Measurements from ENCODE around the gene WDR64. TPM values are rescaled to one million over a fixed set of nuclear protein-coding genes. Genes with fewer than 3 reads are reported as not detected.

WDR64 gene
- total and polyA plus RNA-seq, 2 of the 4 experiments (the other 2 are of a cell fraction) = not detected

DNA sequence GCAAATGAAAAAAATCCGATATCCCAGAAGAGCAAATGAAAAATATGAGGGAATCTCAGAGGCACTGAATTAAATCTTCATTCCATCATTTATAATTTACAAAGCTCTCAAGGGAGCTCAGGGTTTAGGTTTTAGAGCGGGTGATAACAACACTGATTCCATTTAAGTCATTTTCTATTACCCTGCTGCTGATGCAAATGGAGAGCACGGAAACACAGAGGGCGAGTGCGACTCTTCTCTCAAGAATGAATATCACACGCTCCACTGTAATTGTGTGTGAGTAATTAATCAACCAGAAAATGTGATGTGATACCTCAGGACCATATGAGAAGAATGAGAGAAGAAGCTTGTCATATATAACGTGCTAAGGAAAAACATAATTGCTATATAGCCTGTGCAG, 34.7 kb upstream of the WDR64 start:
- H3K9ac ChIP-seq (ENCODE audit: low read depth, low read length) = no peak overlapping the region
- no peak overlapping the region for H4K5ac ChIP-seq (ENCODE audit: low read depth, low read length)
- no peak overlapping the region for H2BK5ac ChIP-seq (ENCODE audit: low read depth, low read length, poor library complexity, severe bottlenecking)
- H3K36me3 ChIP-seq (ENCODE audit: control insufficient read depth, insufficient read depth, low read length) = peaks cover 2% of the 10 kb centered on the region; the same call in 1 of the 2 replicates
- no peak for ATAC-seq (ENCODE audit: low read depth)
- ChIA-PET POLR2A (ENCODE audit: unreplicated experiment) (no interaction called here), CTCF (interaction anchor here (1.5 kb wide), 1 partner anchor 217 kb away, joined by 3 read pairs; no protein-coding TSS in a partner anchor)
- no peaks in the 10 kb centered on the region for H3K9me3 ChIP-seq (ENCODE audit: control insufficient read depth, insufficient read depth, low read length)
- peaks cover 3% of the 10 kb centered on the region; the same call in 1 of the 2 replicates for H3K9me1 ChIP-seq (ENCODE audit: insufficient read depth, low read length)
- 0 out of 4 replicates have a peak, but pooled peaks cover 0 to 1% of the 10 kb centered on the region in 2 experiments for H3K79me1 ChIP-seq (ENCODE audit: low read depth in 1 of 2, low read length in 2 of 2)
- H2AK9ac ChIP-seq (replicated peaks; ENCODE audit: low read depth, low read length, poor library complexity) = no peak overlapping the region
- H3K14ac ChIP-seq (replicated peaks; ENCODE audit: low read depth, low read length) = no peak overlapping the region
- H2BK15ac ChIP-seq (ENCODE audit: low read depth, low read length) = no peak overlapping the region
- no TSS peak for BruUV-seq (replicated peaks)
- no peak for DNase-seq
- no peak overlapping the region for H3K56ac ChIP-seq (ENCODE audit: extremely low read depth, insufficient read depth, low read length)
- H3K4me1 ChIP-seq (ENCODE audit: control insufficient read depth, insufficient read depth, low read length) = peaks cover 3% of the 10 kb centered on the region
- no peak overlapping the region for H2AK5ac ChIP-seq (ENCODE audit: low read depth, low read length)
- no peak overlapping the region for H2BK120ac ChIP-seq (ENCODE audit: low read depth, low read length)
- H3K18ac ChIP-seq (ENCODE audit: low read depth, low read length) = no peak overlapping the region
- H4K20me1 ChIP-seq (ENCODE audit: insufficient read depth, low read length) = no peaks in the 10 kb centered on the region
- H3K27ac ChIP-seq (ENCODE audit: insufficient read depth, low read length) = no peak overlapping the region
- TF ChIP-seq POLR2A (IDR thresholded peaks at IDR 0.05; ENCODE audit: low read depth, low read length) (no peak), CTCF (conservative IDR thresholded peaks at IDR 0.05; ENCODE audit: low read depth, low read length) (no peak), CHD1 (IDR thresholded peaks at IDR 0.05; ENCODE audit: low read depth, low read length) (no peak), MXI1 (IDR thresholded peaks at IDR 0.05; ENCODE audit: borderline replicate concordance, low read depth, low read length) (no peak), MAZ (IDR thresholded peaks at IDR 0.05; ENCODE audit: borderline replicate concordance, low read depth, low read length) (no peak), MAFK (IDR thresholded peaks at IDR 0.05; ENCODE audit: low read depth, low read length) (no peak), ELK1 (IDR thresholded peaks at IDR 0.05; ENCODE audit: borderline replicate concordance, low read depth, low read length) (no peak), FOS (IDR thresholded peaks at IDR 0.05; ENCODE audit: low read depth, low read length) (no peak), BHLHE40 (IDR thresholded peaks at IDR 0.05; ENCODE audit: low read depth, low read length) (no peak)
- H3K27me3 ChIP-seq (ENCODE audit: control insufficient read depth, insufficient read depth, low read length) = no peaks in the 10 kb centered on the region
- WGBS, 2 experiments (ENCODE audit: extremely low coverage in 2 of 2, insufficient read length in 1 of 2) = 89% methylated on average over 3 of the region's 7 CpGs; no CpG with 5 or more reads in 1 of the 2 experiments
- no peak overlapping the region for H3K4ac ChIP-seq (ENCODE audit: low read depth, low read length)
- H3K4me2 ChIP-seq (ENCODE audit: low read depth, low read length) = no peak overlapping the region
- intact Hi-C loops (cut with micrococcal nuclease) (no loop called here), in situ Hi-C loops (cut with MboI; ENCODE audit: low sequenced_read_pairs) (loop anchor here (25.0 kb wide), 1 partner anchor 1695 kb away; no protein-coding TSS in a partner anchor), dilution Hi-C loops (cut with HindIII; ENCODE audit: low sequenced_read_pairs, unreplicated experiment) (no loop called here)
- H3K4me3 ChIP-seq (ENCODE audit: insufficient read depth, low read depth, low read length) = no peak overlapping the region
- H4K91ac ChIP-seq (ENCODE audit: insufficient read depth, low read depth, low read length) = no peak overlapping the region
- no peak overlapping the region for H4K8ac ChIP-seq (ENCODE audit: low read depth in 2 of 2, low read length in 2 of 2)
- H2AFZ ChIP-seq (replicated peaks; ENCODE audit: low read length, poor library complexity) = no peak overlapping the region
- H3K23ac ChIP-seq (ENCODE audit: low read depth, low read length) = no peak overlapping the region
- H2BK20ac ChIP-seq (ENCODE audit: low read depth, low read length) = no peak overlapping the region
